Stimulated activated CD4-positive, alpha-beta T cell treated with anti-CD3 and anti-CD28 coated beads, Interleukin-4, amount 100 ng/mL, for 24 hours (primary cell): ENCODE results near the gene HIBADH.
"Not testable (repeated sequence)": the region's sequence is repeated elsewhere in the genome, so short reads cannot be mapped to it uniquely, and the experiment has no call there.

Experiments
- DNase-seq: peaks from one replicate; pipeline ENCODE4 v3.0.0-alpha.2; 2020

Gene HIBADH

GRCh38 chr7:27533652-27534081 lies 129.0 kb downstream of the HIBADH start:
- DNase-seq = no peak

- no peak for DNase-seq
Observed at GRCh38 chr7:27532314-27532713, 130.4 kb downstream of the HIBADH start.

- DNase-seq = no peak
Observed at GRCh38 chr7:27527348-27527714, 135.4 kb downstream of the HIBADH start.

GRCh38 chr7:27526611-27527347 lies 135.9 kb downstream of the HIBADH start:
- no peak for DNase-seq

- DNase-seq = no peak
Observed at GRCh38 chr7:27526131-27526530, 136.6 kb downstream of the HIBADH start.

GRCh38 chr7:27523321-27523720 lies 139.4 kb downstream of the HIBADH start:
- DNase-seq = no peak

- no peak for DNase-seq
Observed at GRCh38 chr7:27522566-27522965, 140.1 kb downstream of the HIBADH start.

- no peak for DNase-seq
Observed at GRCh38 chr7:27520815-27521790, 141.6 kb downstream of the HIBADH start.

GRCh38 chr7:27519793-27520469 lies 142.8 kb downstream of the HIBADH start:
- no peak for DNase-seq

- no peak for DNase-seq
Observed at GRCh38 chr7:27518561-27519350, 143.9 kb downstream of the HIBADH start.

GRCh38 chr7:27516421-27516820 lies 146.3 kb downstream of the HIBADH start:
- DNase-seq = no peak

GRCh38 chr7:27515933-27516332 lies 146.8 kb downstream of the HIBADH start:
- no peak for DNase-seq

GRCh38 chr7:27514861-27515260 lies 147.8 kb downstream of the HIBADH start:
- DNase-seq = no peak

- DNase-seq = no peak
Observed at GRCh38 chr7:27513885-27514284, 148.8 kb downstream of the HIBADH start.

- DNase-seq = not testable (repeated sequence)
Observed at GRCh38 chr7:27511370-27511769, 151.3 kb downstream of the HIBADH start.

- DNase-seq = no peak
Observed at GRCh38 chr7:27510541-27510940, 152.1 kb downstream of the HIBADH start.

GRCh38 chr7:27501879-27502278 lies 160.8 kb downstream of the HIBADH start:
- not testable (repeated sequence) for DNase-seq

GRCh38 chr7:27501001-27501400 lies 161.7 kb downstream of the HIBADH start:
- no peak for DNase-seq

GRCh38 chr7:27492224-27492623 lies 170.5 kb downstream of the HIBADH start:
- DNase-seq = no peak

GRCh38 chr7:27491534-27491933 lies 171.1 kb downstream of the HIBADH start:
- DNase-seq = no peak

GRCh38 chr7:27487509-27487908 lies 175.2 kb downstream of the HIBADH start:
- DNase-seq = no peak

GRCh38 chr7:27484451-27484850 lies 178.2 kb downstream of the HIBADH start:
- DNase-seq = no peak

GRCh38 chr7:27482219-27482618 lies 180.5 kb downstream of the HIBADH start:
- DNase-seq = no peak
